GM18505 (cell line): ENCODE data around the gene CNTNAP2.

Source experiments
- ATAC-seq: cut with Tn5 transposase; IDR thresholded peaks from one replicate; pipeline ENCODE4 v1.9.1; 2021; ENCODE audit not compliant: unreplicated experiment
- POLR2A ChIP-seq: IDR thresholded peaks from 4 replicates; pipeline ENCODE4 v1.6.1; 2011; ENCODE audit warnings: borderline replicate concordance; ENCODE audit not compliant: insufficient read depth, insufficient read length; ENCODE audit errors: extremely low read depth

The CNTNAP2 gene

DNA sequence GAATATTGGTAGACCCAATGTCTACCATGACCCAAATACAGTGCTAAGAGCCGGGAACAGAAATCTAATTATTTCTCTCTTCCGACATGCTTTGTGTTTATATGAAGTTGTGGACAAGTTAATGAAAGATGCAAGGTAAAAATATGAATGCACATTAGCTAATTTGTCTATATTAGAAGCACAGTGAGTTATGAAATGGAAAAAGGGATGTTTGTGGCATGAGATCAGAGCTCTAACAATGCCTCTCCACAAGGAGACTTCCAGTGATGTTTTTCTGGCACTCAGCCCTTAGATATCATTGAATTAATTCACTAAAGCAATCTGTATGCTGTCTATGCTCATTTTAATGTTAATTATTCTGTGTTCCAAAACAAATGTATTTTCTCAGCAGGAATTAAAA is 897.2 kb downstream of the CNTNAP2 start:
- no peak for TF ChIP-seq POLR2A
- ATAC-seq, result no peak

GRCh38 chr7:147014286-147014955 is 897.8 kb downstream of the CNTNAP2 start:
- no peak for TF ChIP-seq POLR2A
- ATAC-seq, result no peak

GRCh38 chr7:147015999-147016398 is 899.4 kb downstream of the CNTNAP2 start:
- no peak for TF ChIP-seq POLR2A
- no peak for ATAC-seq

DNA sequence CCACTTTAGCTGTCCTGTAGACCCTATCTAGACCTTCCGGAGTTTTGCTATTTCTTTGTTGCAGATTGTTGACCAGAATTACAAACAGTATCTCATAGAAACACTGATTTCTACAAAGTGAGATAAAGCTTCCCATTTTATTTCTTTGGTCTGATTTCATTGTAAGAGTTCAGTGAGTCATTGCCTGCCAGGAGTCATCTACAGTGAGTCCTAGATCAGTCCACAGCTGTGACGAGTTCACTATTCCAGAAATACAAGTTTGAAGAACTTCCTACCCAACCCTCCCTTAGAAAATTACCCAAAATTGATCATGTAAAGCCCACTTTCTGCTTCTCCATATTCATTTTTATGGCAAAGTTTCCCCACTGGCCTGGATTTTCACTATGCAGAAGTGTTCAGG is 905.5 kb downstream of the CNTNAP2 start:
- ATAC-seq, result no peak
- TF ChIP-seq POLR2A, result no peak

DNA sequence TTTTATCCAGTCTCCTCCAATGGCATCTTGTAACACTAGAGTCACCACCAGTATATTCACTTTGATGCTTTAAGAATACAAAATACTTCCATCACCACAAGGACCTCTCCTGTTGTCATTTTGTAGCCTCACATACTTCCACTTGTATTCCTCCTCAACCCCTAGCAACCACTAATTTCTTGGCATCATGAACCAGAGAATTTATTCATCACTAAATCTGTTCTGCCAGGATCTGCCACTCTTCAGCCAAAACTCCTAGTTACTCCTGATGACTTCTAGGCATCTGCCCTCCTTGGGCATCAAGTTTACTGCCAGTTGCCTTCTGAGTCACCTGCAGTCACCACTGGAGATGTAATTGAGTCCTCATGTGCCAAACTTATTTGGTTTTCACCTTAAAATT is 906.8 kb downstream of the CNTNAP2 start:
- TF ChIP-seq POLR2A, result no peak
- no peak for ATAC-seq

GRCh38 chr7:147029953-147030352 is 913.4 kb downstream of the CNTNAP2 start:
- ATAC-seq, result no peak
- TF ChIP-seq POLR2A, result no peak

GRCh38 chr7:147033641-147034040 is 917.0 kb downstream of the CNTNAP2 start:
- no peak for TF ChIP-seq POLR2A
- no peak for ATAC-seq

DNA sequence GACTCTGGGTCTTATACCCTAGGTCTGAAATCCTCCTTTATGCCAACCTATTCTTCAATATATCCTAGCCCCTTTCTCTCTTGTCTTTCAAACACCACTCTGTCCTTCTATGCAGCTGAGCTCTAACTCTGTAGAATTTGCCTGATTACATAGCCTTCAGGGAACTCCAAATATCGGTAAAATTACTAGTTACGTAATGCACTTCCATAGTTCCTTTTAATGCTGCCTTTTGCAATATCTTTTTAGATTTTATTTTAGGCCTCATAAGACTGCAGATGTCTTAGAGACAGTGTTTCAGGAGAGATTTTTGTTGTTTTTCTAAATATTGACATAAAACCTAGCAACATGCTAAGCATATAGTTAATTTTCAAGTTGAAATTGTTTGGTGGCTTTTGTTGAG is 924.8 kb downstream of the CNTNAP2 start:
- no peak for TF ChIP-seq POLR2A
- no peak for ATAC-seq

GRCh38 chr7:147044941-147045340 is 928.3 kb downstream of the CNTNAP2 start:
- ATAC-seq, result no peak

DNA sequence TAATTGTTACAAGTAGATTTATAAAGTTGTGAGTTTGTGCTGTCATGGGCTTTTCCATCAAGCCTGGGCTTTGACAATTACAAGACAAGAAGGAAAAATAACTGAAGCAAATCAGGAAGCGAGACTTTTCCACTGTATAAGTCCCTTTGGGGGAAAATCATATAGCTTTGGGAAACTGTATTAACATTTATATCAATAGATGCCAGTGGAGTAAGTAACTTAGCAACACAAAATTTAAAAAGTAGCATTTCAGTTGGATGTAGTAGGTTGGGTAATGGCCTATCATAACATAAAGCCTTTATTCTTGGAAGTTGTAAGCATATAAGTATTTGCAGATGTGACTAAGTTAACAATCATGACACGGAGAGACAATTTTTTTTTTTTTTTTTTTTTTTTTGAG is 931.1 kb downstream of the CNTNAP2 start:
- ATAC-seq, result no peak
- TF ChIP-seq POLR2A, result no peak

More at GRCh38 chr7:147044941-147045340, 928.3 kb downstream of the CNTNAP2 start:
- no peak for TF ChIP-seq POLR2A

GRCh38 chr7:147048864-147049263 is 932.3 kb downstream of the CNTNAP2 start:
- ATAC-seq, result no peak
- TF ChIP-seq POLR2A, result no peak

DNA sequence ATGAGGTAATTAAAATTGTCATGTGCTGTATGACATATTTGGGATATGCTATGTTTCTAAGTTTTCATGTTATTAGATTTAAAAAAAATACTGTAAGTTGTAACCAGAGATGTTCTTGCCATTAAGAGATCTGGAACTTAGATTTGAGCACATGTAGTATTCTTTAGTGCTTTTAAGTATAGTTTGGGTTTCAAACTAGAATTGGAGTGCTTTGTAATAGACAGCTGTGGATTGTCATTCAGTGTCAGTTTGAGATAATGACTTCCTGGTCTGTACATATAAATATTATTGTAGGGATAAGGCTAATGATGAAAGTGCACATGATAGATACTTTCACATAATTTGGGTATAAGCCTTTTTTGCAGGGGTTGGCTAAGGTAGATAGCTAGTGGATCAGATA is 936.2 kb downstream of the CNTNAP2 start:
- TF ChIP-seq POLR2A, result no peak
- no peak for ATAC-seq

DNA sequence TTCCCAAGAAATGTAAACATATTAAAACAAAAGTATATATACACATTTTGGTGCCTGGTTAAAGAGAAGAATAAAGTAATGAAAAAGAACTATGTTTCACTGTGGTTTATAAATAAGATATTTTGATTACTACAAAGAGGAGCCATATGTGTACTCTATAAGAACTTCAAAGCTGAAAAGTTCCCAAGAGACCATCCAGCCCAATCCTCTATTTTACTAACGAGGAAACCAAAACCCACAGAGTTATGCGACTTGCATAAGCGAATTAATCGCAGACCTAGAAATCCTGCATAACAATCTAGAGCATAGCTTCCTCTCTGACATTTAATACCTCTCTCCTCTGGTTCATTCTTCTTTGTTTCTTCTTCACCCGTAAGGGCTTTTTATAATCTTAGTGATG is 937.1 kb downstream of the CNTNAP2 start:
- ATAC-seq, result no peak
- no peak for TF ChIP-seq POLR2A

DNA sequence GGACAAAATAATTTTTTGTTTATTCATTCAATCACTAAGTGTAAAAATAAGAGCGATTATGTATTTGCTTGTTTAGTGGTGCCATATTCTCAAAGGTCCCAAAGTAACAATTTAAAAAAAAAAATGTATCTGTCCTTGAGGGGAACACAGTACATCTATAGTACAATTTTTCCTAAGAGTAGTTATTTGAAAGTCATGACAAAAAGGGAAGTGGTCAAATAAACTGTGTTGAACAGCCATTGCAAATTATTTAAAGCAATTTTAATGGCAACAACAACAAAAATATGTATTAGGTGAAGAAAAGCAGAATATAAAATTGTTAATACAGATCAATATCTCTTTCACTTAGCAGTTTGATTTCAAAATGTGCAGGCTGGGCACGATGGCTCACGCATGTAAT is 943.5 kb downstream of the CNTNAP2 start:
- ATAC-seq, result no peak
- TF ChIP-seq POLR2A, result no peak

DNA sequence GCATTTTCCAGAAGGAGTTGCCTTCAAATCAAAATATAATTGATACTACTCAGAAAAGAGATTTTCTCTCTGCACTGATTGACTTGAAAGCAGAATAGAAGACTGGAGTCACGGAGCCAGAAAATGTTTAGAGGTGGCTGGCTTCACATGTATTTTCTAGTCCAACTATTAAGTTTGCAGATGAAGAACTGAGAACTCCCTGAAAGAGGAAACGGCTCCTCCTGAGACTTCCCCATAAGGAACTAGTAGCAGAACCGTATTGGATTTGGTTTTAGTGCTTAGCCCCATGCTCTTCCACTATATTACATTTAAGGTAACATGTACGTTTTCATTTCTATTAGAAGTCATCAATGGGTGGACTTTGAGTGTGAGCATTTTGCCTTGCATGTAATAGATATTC is 946.3 kb downstream of the CNTNAP2 start:
- no peak for ATAC-seq
- TF ChIP-seq POLR2A, result no peak
